NCI-H526 (cell line): Measurements from ENCODE around the gene INPP5A.

Source experiments
- DNase-seq, 2 experiments: peaks; one replicate each; lab custom pipeline; 2025; lab: John Stamatoyannopoulos, UW

Gene INPP5A

DNA sequence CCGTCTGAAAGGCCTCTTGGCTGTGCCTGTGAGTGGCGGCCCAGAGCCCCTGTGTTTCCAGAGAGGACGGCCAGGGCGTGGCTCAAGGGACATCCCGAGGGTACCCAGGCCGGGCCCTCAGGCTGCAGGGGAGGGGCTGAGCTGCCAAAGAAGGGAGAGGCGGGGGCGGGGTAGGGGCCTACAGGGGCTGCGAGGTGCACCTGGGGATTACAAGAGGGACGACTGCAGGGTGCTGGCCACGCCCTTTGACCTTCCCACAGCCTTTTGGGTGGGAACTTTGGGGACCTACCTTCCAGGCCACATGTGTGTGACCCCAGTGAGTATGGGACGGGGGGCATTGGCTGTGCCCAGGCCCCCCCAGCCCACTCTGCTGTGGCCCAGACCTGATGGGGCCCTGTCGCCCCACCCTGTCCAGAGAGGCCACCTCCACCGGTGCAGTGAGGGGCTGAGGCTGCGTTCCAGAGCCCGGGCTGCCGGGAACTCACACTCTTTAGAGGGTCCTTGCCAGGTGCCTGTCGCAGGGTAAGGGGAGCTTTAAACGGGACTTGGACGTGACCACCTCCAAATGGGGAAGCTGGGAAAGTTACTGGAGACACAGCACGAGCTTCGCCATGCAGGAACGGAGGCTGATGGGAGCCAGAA, 267.3 kb downstream of the INPP5A start:
- no peak for DNase-seq

DNA sequence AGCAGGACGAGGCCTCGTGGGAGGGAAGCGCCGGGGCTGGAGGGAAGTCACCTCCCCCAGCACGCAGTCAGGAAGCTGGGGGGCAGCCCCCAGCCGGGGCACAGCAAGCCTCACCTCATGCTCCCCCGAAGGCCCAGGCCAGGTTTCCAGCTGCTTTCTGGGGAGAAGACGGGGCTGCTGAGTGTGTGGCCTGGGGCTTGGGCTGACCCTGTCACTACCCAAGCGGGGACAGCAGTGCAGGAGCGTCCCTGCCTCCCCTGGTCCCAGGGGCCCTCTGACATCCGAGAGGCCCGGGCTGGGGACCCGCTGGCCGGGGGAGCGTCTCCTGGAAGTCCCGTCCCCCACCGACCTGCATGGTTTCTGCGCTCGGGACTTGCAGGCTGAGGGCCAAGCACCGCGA, 268.0 kb downstream of the INPP5A start:
- DNase-seq: no peak

DNA sequence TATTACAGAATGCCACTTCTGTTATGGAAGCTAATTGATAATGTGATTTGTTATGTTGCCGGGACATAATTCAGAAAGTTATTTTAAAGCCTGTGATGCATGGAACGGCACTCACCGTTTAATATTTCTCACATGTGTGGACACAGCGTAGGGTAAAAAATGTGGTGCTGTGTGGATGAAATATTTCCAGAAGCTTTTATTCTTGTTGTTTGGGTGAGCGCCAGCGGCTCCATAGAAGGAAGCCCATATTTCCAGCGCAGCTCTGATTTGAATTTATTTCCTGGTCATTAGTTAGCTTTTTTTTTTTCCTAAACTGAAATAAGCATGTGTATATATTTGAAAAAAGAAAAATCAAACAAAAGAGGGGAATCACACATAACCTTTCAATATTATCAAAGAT, 268.5 kb downstream of the INPP5A start:
- DNase-seq: no peak

DNA sequence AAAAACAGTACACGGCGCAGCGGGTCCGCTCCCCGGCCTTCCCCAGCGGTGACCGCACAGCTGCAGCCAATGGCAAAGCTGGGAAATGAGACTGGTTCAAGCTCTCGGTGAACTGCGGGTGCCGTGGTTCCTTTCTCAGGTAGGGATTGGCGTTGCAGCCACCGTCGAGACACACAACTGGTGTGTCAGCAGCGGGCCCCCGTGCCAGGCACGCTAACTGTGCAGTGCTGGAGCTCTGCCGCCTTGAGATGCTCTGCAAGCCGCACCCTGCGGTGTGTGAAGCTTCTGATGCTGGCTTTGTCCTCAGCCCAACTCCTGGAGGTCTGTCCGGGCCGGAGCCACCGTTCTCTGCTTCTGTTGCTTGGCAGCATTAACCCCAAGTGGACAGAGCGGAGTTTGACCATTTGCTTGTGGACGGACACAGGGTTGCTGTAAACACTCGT, 269.0 kb downstream of the INPP5A start:
- DNase-seq: no peak

DNA sequence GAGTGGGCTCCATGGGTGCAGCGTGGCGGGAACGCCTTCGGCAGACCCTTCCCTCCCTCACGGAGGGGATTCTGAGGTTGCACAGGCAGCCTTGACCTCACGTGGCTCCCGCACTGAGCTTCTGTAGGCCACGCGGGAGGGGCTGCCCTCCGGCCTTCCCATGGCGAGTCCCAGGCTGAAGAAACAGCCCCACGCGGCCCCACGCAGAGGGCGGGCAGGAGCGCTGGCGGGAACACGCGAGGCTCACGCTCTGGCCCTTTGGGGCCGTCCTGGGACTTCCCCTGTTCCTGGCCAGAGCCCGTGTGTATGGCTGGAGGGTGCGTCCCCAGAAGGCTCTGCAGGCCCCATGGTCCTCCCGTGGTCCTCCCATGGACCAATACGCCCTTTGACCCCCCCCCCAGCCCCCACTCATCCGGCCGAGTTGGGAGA, 270.0 kb downstream of the INPP5A start:
- DNase-seq: no peak

DNA sequence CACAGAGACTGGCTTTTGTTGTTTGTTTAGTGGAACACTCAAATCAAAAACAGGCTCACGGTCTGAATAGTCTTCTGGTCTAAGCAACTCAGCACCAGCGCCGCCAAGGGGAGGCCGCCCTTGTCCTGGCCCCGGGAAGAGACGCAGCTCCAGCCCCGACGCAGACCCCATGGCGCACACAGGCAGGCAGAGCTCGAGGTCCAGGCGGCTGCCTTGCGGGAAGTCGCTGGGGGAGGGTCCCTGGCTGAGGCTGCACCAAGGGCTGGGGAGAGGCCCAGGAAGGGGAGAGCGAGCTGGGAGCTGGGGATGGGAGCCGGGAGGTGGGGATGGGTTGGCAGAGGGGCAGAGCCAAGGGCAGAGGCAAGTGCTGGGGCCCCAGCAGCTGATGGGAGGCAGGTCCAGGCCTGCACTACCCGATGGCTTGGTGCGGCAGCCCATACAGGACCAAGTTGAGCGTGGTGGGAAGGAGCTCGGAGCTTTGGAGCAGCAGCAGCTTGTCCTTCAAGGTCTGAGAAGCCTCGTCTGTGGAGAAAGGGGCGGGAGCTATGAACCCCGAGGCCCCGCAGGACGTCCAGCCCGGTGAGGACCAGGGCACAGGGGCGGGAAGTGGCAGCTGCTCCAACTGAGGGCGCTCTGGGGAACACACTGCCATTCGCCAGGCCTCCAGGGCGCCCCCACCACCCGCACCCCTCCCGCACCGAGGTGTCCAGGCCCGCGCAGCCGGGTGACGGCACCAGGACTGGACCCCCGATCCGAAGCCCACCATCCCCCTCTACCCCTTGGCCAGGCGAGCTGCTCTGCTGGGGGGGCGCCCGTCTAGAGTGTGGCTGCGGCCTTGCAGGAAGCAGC, 271.0 kb downstream of the INPP5A start:
- DNase-seq: no peak

DNA sequence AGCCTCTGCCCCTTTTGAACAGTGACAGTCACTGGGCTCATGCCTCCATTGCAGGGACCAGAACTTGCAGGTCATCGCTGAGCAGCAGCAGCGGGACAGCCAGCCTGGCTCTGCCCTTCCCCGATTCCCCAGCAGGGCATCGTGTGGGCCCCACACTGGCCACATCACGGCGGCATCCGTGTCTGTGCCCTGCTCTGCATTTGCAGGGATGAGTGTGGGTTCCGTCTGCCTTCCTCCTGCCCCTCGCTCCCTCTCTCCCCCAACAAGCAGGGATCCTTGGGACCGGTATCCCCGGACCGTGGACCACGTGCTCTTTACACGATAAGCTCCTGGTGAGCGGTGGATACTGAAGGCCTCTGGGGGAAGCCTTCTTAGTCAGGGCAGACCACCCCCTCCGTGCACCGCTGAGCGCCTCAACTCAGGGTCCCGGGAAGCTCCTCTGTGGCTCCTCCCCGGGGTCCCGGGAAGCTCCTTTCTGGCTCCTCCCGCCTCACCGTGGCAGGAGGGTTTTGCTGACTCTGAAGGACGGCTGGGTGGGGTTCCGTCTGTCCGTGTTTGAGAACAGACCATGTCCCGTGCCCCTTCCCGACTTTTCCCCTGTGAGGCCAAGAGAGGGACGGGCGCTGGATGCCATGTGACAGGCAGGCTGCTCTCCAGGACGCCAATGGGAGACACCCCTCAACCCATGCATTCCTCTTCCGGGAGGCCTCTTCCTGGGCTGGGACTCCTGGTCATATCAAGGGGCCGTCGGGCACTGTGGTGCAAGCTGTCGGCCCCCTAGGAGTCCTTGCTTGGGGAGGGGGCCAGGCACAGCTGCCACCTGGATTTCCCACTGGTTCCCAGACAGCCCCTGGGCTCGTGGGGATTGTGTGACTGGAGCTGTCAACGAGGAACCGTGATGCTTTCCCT, 271.9 kb downstream of the INPP5A start:
- DNase-seq: no peak

DNA sequence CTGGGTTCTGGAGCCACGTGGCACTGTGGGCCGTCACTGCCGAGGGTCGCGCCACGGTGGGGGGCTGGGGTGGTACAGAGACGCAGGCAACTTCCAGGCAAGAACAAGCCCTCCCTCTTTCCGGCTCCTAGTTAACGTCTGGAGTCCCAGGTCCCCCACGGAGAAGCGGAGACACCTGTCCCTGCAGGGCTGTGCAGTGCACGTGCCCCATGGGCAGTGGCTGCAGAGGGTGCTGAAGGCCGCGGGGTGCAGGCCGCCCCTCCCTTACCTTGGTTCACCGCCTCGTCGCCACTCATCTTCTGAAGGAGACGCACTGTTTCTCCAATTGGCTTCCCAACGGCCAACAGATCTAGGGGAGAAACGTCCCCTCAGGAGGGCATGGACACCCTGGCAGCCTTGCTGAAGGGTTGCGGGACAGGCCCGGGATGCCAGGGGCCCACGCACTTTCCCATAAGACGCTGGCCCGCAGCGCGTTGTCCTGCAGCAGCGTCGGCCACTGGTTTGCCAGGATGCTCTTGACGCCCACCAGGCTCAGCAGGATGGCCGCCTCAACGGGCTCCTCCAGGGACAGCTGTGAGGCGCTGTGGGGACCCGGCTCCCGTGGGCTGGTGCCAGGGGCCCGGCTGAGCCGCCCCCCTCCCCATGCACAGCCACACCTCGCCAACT, 272.7 kb downstream of the INPP5A start:
- DNase-seq: no peak

DNA sequence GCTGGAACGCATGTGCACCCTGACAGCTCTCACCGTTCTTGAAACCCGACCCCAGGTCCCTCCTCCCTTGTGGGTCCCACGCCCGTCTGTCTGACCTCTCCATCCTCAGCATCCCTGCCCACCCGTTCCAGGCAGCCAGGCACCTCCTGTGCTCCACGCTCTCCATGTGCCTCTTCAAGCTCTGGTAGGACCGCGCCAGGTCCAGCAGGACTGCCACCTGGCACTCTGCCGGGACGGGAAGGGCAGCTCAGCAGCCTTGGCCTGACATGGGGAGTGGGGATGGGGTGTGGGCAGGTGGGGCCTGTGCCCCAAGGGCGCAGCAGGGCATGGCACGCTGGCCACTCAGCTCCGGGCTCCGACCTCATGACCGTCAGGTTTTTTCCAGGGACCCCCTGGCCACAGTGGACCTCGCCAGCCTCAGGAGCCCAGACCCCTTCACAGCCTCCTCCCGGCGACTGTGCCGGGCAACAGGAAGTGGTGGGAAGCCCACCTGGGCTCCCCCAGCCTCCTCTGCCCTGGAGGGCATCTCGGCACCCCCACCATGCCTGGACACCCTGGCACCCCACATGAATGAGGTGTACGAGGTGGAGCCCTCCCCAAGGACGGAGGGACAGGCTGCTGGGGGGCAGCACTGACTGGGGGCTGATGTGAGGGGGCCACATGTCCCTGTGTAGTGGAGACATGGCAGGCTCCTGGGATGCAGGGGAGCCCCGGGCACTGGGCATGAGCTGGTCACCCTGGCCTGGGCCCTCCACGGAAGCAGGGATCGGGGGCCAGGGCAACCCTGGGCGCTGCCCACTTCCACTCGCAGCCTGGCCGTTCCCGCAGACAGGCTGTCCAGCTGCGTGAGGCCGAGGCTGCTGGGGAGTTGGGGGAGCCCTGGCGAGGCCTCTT, 273.5 kb downstream of the INPP5A start:
- no peak for DNase-seq

DNA sequence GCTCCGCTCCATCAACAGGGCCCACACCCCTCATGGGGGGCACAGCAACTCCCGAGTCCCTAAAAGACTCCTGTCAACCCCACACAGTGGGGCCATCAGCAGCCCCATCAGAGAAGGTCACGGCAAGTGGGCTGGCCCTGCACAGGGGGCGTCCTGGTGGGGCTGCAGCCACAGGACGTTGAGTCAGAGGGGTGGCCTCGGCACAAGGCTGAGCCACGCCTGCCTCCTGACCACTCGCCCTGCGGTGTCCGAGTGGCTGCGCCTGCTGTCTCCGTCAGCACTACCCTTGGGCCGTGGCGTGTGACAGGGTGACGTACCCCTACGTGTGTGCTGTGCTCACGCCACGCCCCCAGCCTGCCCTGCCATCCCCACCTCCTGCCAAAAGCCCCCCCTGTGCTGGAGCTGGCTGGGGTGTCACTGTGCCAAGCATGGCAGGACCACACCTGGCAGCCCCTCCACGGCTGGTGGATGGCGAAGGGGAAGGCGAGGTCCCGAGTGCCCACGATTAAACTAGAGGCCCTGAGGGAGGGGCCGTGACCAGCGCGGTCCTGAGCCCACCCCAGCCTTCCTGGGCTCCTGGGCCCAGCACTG, 274.4 kb downstream of the INPP5A start:
- DNase-seq: no peak

DNA sequence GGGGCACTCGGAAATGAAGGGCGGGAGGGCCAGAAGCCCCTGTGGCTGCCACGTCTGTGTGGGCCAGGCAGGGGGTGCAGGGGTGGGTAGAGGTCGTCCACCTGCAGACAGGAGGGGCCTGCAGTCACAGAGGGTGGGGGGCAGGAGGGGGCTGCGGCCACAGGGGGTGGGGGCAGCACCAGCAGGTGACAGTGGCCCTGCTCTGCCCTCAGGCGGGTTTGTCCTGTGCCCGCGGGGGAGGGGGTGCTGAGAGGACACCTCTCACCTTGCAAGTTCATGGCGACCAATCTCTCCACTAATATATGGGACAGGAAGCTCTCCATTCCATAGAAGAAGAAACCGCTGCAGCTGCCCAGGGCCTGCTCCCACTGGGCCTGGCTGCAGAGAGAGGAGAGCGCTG, 274.9 kb downstream of the INPP5A start:
- no peak for DNase-seq

DNA sequence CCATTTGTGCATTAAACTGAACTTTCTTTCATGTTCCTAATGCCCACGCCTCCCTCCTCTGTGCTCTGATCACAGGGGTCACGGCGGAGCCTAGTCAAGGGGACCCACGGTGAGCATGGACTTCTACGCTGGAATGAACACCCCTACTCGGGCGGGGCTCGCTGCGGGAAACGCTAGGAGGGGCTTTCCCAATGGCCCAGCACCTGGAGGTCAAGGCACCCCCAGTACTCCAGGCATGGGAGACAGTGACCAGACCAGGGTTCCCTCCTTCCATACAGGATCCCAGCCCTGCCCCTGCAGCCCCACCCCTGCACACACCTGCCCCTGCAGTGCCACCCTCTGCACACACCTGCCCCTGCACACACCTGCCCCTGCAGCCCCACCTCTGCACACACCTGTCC, 275.4 kb downstream of the INPP5A start:
- DNase-seq: no peak

DNA sequence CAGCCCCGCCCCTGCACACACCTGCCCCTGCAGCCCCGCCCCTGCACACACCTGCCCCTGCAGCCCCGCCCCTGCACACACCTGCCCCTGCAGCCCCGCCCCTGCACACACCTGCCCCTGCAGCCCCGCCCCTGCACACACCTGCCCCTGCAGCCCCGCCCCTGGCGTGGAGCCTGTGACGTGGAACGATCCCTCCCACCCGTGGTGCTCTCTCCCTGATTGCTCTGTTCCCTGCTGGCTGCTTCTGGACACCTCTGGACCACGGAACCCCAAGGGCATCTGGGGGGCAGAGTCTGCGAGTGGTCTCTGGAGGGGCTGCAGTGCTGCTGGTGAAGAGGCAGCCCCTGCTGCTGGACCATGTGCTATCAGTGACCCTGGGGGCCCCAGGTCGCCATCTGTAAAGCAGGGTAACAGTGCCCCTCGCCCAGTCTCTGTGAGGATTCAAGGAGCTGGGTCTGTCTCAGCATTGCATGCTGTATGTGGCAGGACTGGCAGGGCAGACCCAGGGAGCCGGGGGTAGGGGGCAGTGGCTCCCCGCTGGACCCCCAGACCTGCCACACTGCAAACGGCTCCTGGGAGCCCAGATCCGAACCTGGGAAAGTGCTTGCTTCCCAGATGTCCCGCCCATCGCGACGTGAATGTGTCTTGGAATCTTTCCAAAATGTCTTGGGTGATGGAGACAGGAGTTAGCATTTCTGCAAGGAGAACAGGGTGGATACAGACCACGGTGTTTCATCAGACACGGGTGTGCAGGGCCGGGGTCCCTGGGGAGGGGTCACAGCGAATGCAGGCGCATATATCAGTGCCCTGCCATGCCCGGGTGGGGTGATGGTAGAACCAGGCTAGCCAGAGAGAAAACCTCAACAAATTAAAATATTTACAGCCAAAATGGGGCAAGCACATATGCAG, 276.2 kb downstream of the INPP5A start:
- DNase-seq: no peak

DNA sequence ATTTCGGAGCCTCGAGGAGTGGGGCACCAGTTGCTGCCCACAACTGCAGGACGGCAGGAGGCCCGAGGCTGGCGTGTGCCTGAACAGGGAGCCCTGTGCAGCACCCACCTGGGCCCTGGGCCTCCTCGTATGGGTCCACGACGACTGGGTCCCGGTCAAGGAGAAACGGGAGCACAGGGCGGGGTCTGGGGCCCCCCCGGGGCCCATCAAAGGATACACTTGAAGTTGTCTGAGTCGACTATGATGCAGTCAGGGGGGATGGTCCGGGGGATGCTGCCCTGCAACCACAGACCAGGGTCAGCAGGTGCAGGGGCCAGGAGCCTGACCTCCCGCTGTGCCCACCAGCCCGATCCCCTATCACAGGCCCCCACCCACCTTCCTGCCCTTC, 276.9 kb downstream of the INPP5A start:
- DNase-seq: no peak

DNA sequence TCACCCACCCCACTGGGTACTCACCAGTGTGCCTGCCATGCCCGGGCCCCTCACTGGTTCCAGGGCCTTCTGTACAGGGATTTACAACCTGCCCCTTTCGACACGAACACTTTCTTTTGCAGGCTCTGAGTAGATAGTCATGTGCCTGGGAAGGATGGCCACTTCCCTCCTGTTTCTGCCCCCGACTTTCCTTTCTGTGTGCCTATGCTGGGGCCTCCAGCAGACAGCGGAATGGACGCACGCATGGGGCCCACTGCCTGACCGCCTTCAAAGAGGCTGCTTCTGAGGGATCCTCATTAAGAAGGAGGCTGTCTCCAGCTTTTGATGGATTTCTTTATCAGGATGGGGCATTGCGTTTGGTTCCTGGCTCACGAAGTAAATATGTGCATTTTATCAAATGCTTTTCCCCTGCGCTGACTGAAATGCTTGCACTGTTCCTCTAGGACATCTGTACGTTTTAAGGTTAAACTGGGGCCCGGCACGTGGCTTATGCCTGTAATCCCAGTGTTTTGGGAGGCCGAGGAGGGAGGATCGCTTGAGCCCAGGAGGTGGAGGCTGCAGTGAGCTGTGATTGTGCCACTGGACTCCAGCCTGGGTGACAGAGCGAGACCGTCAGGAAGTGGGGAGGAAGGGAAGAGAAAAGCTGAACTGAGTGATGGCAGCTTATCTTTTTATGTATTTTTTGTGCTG, 277.7 kb downstream of the INPP5A start:
- no peak for DNase-seq

DNA sequence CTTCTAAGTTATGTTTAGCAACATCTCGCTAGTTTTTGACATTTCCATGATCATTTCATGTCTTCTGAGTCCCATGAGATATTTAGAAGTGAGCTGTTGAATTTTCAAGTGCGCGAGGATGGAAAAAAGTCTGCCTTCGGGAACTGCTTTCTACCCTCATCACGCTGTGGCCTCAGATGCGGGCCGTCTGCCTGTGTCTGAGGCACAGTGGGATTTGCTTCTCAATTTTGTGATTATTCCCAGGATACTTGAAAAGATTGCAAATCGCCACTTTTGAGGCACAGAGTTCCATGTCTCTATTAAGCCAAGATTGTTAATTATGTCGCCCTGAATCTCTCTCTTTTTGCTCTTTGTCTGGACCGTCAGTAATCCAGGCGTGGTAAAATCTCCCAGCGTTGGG, 279.1 kb downstream of the INPP5A start:
- no peak for DNase-seq

DNA sequence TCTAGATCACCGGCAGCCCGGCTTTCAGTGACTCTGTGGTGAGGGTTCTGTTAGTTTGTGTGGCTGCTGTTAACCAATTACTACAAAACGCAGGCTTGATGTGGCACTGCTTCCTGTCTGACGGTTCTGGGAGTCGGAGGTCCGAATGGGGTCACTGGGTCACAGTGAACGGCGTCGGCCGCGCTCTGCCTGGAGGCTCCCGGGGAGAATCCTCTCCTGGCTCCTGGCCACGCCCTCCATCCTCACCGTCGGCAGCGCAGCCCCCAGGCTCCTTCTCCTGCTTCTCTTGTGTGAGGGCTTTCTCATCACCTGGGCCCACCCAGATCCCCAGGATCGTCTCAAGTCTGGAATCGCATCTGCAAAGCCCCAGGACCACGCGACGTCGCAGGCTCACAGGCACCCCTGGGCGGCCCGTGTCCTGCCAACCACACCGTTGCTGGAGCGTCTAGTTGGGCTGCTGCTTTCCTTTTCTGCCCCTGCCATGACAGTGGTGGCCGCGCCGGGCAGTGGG, 280.2 kb downstream of the INPP5A start:
- DNase-seq: no peak

DNA sequence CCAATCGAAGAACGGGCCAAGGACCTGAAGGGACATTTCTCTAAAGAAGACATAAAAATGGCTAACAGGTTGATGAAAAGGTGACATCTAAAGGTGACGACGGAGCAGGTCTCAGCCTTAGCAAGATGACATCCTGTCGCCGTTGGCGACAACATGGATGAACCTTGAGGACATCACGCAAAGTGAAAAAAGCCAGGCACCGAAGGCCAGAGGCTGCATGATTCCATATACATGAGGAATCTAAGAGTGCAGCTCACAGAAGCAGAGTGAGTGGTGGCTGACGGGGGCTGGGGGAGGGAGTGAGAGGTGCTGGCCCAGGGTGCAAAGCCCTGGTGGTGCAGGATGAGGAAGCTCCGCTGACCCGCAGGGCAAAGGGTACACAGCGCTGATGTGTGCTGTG, 282.5 kb downstream of the INPP5A start:
- no peak for DNase-seq
